Activated CD4-positive, alpha-beta T cell treated with anti-CD3 and anti-CD28 coated beads for 4 hours (primary cell): ENCODE data around the gene NRAS.

Experiments
- DNase-seq, 2 donors: peaks; one replicate each; pipeline ENCODE4 v3.0.0-alpha.2; 2020

Gene NRAS

DNA sequence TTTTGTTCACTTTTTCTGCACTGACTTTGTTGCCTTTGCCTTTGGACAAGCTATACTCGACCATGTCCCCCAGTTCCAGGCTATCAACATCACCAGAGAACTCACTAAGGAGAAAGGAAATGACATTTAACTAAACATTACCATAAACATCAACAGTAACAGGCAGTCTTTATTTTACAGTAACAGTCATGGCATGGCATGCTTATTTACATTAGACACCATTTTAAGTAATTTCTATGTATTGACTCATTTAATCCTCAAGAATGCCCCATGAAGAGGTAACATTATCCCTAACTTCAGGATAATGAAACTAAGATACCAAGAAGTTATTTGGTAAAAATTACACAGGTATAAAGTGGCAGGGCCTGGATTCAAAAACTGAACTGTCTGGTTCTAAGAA is 8.7 kb upstream of the NRAS start:
- DNase-seq: no peak

DNA sequence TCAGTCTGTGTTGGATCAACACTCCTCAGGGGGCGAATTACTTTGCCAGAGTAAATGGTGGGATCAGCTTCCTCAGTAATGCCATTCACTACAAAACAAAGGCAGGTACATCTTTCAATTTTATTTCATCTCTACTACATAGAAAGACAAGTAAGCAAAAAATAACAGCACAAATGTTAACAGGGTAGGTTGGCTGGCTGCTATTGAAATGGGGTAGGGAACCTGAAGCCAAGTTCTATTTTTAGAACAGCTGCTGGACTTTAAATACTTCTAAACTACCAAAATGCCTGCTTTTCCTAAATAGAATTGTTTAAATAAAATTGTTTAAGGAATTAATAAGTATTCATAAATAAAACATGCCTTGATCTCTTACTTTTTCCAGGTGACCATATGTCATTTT is 7.3 kb upstream of the NRAS start:
- no peak for DNase-seq

DNA sequence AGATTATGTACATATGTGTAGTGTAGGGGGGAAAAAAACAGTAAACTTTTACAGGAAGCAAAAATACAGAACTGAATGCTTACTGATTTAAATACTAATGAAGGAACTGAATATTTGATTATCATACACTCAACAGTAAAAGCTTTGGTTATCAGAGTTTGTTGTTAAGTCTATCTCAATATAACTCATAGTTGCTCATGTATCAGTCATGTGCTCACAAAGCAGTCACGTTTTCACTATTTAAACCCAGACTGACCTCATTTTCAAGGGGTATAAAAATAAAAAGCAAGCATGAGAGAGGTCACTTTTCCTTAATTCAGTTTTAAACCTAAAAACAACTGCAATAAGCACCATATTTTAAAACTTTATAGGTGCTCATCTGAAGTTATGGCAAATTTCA is 6.9 kb upstream of the NRAS start:
- DNase-seq: no peak

DNA sequence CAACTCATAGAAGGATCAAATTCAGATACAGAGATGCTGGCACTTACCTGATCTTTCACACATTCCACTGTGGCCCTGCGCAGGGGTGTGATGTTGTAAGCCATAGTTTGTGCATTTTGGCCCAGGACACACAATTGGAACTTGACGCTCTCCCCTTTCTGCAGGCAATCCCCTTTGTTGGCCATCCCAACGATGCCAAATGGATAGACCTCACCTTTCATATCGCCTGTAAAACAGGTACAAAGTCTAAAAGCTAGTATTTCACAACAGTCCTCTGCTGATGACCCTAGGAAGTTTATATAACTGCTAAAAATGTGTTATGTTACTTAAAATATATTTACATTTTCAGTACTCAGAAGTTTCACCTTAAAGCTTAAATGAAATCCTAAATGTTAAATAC is 3.9 kb upstream of the NRAS start:
- no peak for DNase-seq

DNA sequence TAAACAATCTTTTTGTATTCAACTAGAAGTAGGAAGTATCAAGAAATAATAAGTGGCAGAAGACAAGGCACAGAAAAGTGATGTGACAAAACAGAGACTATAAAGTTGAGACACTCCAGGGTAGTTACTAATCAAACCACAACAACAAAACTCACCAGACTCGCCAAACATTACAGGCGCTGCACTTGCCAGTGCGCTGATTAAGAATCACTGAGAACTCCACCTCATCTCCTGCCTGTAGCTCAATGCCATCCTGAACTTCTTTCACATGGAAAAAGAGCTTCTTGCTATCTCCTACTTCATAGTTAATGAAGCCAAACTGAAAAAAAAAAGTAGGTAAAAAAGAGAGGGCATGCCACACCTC is 2.8 kb upstream of the NRAS start:
- DNase-seq: no peak

DNA sequence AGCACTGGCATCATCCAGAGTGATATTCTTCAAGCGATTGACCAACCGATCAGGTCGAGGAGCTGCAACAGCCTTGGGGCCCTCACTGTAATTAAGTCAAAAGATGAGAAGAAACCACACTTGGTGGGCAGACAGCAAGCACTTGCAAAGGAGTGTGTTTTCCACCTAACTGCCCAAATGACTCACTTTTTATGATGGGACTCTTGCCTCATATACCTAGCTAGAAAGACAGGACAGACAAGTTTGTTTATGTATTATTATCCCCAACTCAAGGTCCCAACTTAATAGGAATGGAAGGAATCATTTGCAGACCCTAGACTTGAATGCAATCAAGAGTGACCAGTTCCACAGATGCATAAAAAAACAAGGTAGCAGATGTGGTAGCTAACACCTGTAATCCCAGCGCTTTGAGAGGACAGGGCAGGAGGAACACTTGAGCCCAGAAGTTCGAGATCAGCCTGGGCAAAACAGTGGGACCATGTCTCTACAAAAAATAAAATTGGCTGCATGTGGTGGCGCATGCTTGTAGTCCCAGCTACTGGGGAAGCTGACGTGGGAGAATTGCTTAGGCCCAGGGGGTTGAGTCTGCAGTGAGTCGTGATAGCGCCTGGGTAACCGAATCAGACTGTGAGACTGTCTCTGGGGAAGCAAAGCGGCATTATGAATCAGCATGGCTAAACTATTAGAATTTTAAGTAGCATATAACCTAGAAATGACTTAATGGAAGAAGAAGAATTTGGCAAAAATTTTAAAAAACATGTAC is 2.3 kb upstream of the NRAS start:
- no peak for DNase-seq

DNA sequence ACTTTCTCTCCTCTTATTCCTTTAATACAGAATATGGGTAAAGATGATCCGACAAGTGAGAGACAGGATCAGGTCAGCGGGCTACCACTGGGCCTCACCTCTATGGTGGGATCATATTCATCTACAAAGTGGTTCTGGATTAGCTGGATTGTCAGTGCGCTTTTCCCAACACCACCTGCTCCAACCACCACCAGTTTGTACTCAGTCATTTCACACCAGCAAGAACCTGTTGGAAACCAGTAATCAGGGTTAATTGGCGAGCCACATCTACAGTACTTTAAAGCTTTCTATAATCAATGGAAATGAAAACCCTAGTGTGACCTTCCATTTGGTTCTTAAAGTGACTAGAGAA is 643 bp downstream of the NRAS start:
- DNase-seq: no peak

DNA sequence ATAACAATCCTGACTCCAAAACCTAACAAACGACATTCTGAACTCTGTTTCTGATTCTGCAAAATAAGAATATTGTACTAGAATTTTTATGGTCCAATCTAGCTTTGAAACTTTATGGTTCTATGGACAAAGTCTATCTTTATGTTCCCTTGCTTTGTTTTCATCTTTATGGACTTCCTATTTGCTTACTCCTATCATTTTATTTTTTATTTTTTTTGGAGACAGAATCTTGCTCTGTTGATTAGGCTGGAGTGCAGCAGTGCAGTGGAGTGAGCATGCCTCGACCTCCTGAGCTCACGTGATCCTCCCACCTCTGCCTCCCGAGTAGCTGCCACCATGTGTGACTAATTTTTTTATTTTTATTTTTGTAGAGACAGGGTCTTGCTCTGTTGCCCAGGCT is 3.6 kb downstream of the NRAS start:
- no peak for DNase-seq

DNA sequence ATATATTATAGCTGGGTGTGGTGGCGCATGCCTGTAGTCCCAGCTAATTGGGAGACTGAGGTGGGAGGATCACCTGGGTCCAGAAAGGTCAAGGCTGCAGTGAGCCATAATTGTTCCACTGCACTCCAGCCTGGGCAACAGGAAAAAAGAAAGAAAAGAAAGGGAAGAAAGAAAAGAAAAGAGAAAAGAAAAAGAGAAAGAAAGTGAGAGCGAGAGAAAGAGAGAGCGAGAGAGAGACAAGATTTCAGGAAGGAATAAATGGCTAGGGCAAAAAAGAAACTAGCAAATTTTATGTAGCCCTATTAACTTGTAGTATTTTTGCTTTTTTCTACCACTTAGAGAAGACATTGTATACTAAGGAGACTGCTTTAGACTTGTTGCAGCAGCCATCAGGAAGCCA is 6.2 kb downstream of the NRAS start:
- DNase-seq: no peak

DNA sequence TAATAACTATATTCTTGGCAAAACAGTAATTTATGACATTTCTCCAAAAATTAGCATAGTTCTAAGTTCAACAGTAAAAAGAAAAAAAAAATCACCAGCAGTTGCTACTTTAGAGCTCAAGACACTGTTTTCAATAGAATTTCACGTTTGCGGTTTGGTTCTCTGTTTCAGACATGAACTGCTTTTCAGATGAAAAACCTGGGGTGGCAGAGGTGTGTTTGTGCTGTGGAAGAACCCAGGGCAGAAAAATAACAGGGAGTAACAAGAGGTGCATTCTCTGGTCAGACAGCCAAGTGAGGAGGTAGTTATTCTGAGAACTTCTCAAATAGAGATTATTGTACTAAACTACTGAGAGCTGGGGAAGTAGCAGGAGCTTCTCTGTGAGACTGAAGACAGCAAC is 9.0 kb downstream of the NRAS start:
- DNase-seq: no peak

DNA sequence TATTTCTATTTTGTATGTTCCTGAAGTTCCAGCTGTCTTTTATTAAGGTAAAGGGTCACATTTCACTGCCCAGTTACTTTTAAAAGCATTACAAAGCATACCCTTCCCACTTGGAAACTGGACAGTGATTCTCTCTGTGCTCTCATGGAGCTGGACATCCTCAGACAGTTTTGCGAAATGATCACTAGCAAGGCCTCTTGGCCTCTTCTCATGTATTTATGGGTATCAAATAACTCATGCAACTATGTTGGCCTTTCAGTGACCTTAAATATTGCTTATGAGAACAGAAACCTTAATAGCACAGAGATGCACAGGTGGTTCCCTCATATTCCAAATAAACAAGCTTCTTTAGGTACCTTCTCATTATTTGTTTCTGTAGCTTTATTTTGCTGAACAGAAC is 13.3 kb downstream of the NRAS start:
- DNase-seq: no peak

DNA sequence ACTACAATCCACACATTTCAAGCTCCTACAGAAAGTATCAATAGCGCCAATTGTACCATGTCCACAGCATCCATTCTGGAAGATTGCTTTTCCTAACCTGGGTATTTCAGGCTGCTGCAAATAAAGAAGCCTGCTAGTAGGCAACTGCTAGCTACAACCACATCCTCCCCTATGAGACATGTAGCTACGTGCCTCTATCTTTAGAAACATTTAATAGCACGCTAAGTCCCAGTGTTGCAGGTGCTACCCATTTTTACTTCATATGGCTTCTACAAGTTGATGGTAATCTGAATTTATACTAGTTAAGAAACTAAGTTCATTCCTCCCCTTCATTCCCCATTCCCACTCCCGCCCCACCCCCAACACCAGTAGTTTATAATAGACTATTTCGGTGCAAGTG is 13.8 kb downstream of the NRAS start:
- DNase-seq: no peak

DNA sequence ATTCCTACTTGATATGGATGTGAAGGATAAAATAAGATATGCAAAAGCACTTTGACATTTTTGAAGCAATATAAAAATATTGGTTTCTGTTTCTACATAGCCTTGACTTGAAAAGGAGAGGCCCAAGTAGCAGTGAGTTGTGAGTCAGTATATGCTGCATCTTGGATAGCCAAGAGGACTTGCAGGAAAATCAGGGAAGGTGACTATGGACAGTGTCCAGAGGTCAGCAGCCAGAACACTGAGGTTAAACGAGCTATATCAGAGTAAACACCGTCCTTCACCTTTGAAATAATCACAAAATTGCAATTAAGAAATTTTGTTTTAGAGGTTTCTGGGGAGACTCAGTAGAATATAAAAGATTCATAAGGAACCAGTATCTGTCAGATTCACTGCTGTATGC is 14.6 kb downstream of the NRAS start:
- DNase-seq: no peak

DNA sequence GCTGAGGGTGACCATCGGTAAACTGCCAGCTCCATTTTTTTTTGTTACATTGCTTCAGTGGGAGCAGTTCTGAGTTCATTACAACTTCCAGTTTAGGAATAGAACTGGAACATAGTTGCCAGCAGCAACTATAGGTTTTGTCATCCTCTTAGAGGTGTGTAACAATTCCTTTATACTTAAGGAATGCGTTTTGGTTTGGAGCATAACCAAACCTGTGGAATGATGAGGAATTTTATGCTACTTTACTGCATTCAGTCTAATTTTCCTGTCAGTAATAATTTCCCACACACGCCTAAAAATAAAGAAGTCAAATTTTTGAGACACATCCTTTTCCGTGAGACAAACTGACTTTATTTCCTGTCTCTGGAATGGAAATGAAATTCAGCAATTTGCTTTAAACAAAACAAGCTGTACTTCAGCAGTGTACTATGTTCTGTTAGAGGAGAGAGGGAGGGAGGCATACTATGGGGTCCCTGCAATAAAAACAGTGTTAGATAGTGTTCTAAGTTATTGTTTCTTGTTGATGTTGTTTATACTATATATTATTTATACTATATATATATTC is 16.5 kb downstream of the NRAS start:
- no peak for DNase-seq

DNA sequence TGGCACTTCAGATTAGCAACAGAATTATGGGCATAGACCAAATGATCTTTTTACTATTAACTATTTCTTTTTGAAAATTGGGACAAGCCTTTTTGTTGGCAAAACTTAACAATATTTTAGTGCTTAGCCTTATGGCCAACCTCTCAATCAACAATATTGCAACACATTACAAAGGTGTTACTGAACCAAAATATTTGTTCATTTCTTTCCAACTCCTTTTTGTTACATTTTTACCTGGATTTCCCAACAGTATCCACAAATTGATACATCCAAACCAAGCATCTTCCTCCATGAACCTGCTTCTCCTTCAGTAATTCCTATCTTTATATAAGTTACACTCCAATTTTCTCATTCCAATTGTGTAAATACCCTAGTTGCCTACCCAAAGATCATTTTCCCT is 19.8 kb downstream of the NRAS start:
- DNase-seq: no peak

DNA sequence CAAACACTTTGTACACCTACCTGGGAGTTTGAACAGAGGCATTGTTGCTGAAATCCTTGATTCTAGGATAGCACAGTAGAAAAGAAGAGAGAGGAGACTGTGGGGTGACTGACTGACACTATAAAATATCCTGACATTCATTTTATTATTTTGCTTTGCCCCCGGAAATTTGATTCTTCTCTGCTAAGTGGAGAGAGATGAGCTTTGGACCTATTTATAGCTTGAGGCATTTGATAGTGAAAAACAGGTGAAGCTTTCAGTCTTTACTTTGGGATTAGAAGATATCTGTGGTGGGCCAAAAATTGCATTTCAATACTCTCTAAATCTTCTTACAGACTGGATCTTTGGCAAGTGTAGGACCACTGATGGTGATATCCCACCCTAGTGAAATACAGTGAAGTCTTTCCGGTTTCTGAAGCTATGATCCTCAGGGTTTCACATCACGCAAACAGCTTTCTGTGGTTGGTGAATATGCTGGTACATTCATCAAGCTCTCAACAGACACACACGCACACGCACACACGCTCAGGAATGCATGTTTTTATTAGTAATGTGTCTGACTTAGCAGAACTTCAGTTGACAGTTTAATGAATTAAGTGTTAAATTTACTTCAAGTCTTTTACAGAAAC is 21.0 kb downstream of the NRAS start, which contains the start of gene AMPD1:
Gene AMPD1 (minus strand): TSS at position 117 of the 629 bp plus-strand sequence. CDS start 75 bp downstream, at position 42.
- no peak for DNase-seq

DNA sequence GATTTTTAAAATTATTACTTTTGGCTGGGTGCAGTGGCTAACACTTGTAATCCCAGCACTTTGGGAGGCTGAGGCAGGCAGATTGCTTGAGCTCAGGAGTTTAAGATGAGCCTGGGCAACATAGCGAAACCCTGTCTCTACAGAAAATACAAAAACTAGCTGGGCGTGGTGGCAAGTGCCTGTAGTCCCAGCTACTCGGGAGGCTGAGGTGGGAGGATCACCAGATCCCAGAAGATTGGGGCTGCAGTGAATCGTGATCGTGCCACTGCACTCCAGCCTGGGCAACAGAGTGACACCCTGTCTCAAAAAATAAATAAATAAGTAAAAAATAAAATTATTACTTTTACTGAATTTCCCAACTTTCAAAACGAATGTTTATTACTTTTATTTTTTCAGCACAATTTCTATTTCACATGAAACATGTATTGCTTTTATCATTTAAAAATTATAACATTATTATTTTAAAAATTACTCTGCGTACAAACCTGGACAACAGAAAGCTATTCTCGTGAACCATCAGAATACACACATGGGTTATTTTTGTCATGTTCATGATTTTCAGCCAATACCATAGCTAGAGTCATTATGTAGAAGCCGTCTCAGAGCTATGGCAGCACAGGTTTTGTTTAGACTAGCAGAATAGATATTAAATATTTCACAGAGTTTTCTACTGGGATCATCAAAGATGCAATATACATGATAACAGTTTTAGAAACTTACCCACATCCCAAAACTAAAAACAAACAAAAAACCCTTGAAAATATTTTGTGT is 21.8 kb downstream of the NRAS start:
- DNase-seq: no peak

DNA sequence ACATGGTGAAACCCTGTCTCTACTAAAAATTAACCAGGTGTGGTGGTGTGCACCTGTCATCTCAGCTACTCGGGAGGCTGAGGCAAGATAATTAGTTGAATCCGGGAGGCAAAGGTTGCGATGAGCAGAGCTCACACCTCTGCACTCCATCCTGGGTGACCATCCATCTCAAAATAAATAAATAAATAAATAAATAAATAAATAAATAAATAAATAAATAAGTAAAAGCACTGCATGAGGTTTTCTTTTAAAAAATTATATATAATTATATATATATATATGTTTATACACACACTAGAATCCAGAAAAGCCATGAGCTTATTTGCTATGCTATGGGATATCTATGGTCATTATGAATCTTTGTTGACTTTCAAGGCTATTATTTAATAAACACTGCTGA is 23.6 kb downstream of the NRAS start:
- no peak for DNase-seq

DNA sequence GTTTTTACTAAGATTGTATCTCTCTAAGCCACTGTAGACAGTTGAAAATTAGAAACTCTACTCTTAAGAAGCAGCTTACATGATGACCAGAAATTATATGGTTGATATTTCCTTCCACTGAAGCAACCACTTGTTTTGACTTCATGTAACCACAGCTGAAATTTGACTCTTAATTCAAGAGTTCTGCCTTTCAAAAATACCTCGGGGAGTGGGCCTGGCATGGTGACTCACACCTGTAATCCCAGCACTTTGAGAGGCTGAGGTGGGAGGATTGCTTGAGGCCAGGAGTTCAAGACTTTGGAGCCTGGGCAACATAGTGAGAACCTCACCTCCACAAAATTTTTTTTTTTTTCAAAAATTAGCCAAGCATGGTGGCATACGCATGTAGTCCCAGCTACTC is 25.5 kb downstream of the NRAS start:
- no peak for DNase-seq

DNA sequence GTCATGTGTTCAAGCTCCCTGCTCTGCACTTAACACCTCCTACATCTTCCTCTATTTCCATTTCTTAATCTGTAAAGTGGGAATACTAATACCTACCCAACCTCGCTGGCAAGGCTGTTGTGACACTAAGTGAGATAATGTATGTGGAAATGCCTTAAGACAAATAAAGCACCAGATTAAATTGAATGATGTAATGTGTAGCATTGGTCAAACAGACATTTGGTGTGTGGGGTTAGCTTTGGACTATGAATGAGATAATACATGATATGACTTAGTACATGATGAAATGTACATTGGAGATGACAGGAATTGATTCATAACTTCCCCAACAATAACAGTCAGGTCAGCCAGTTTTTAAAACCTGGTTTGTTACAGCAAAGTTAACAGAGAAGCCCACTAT is 26.4 kb downstream of the NRAS start:
- no peak for DNase-seq

DNA sequence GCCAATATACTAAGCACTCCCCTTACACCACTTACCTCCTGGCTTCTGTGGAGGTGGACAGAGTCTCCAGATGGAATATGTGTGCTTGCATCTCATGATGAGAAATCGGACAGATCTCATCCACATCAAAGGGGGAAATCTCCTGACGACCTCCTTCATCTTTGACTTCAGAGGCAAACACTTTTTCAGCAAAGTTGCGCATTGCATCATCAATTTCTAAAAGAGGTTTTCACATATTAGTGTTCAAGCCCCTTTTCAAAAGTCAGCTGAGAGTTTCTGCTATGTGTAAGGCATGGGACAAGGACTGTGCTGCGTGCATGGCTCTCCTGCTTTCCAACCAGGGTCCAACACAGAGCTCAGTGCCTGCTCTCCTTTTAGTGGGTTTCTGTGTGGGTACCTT is 28.0 kb downstream of the NRAS start:
- no peak for DNase-seq

DNA sequence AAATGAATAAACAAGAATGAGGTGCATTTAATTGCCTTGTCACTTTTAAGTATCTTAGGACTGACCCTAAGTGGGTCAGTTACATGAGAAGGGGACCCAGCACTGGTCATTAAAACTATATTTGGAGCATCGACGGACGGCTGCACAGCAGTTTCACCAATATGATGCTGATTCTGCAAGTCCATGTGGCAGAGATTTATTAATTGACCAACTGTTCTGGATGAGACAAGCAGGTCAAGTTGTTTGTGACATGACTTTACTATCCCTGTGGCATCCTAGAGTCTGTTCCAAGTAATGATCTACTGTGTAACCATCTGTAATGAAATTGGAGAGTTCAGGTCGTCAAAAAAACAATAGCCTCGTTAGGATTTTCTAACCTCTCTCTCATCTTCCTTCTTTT is 30.7 kb downstream of the NRAS start:
- no peak for DNase-seq

DNA sequence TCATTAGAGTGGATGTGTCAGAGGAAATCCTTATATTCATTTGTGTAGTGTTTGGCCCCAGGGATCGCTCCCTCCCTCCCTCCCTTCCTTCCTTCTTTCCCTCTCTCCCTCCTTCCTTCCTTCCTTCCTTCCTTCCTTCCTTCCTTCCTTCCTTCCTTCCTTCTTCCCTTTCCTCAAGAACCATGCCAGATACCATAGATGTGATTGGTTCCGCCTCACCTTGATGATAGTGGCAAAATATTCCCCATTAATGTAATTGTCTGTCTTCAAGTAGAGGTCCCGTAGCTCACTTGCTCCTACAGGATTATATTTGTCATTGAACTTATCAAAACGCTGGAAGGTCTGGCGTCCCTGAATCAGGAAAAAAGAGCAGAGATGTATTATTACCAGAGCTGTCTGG is 38.9 kb downstream of the NRAS start:
- DNase-seq: no peak

DNA sequence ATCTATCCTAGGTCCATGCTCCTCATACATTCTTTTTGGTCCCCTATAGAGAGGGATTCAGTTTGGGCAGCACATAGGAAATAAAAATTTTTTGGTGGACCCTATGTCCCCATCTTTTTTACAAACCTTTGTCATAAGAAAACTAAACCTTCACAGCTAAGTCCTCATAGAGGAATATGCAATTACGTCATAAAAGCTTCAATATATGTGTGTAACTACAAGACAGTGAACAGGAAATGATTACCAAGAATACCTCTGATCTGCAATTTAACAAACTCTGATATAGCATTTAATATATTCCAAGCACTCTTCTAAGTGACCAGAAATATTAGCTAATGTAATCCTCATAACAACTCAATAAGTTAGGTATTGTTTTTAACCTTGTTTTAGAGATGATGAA is 40.5 kb downstream of the NRAS start:
- no peak for DNase-seq
